Naive thymus-derived CD4-positive, alpha-beta T cell (primary cell): ENCODE results near the gene SF3B2. TPM values are rescaled to one million over a fixed set of nuclear protein-coding genes. Genes with fewer than 3 reads are reported as not detected.

ENCODE experiments used
- ATAC-seq: fragments of 150-1000 bp; cut with Tn5 transposase; 2 replicates; pipeline ENCODE4 v1.10.0; 2021; ENCODE audit warnings: mild to moderate bottlenecking, moderate library complexity
- CTCF ChIA-PET: fragments of 350-600 bp; sonication (Branson Sonifier 250); formaldehyde crosslinking; loops from one replicate; lab custom pipeline; 2021; ENCODE audit warnings: antibody characterized with exemption; lab: Charles Lee
- POLR2A ChIA-PET: fragments of 350-600 bp; sonication (Branson Sonifier 250); formaldehyde crosslinking; loops from one replicate; lab custom pipeline; 2021; ENCODE audit warnings: antibody characterized with exemption, inconsistent platforms; lab: Charles Lee
- DNase-seq, 9 donors: peaks; one replicate each; pipeline versions ENCODE4 v3.0.0 to v3.0.0-alpha.2; 2020 to 2022; ENCODE audit warnings: mixed read lengths in 1 of 9
- H3K27ac ChIP-seq: one replicate; pipeline ENCODE4 v1.7.0; 2013; ENCODE audit warnings: mild to moderate bottlenecking, low read depth, low read length, moderate library complexity
- H3K27me3 ChIP-seq, 2 donors: one replicate each; pipeline ENCODE4 v1.7.0; 2013; ENCODE audit warnings: low read length in 2 of 2, mild to moderate bottlenecking in 2 of 2, moderate library complexity in 2 of 2; ENCODE audit not compliant: control insufficient read depth in 2 of 2, insufficient read depth in 2 of 2
- H3K36me3 ChIP-seq, 3 experiments: 1 replicate in 2 of 3; 2 replicates in 1 of 3; pipeline ENCODE4 v1.7.0; 2013; ENCODE audit warnings: low read length in 3 of 3, mild to moderate bottlenecking in 3 of 3, moderate library complexity in 1 of 3; ENCODE audit not compliant: insufficient read depth in 3 of 3, control insufficient read depth in 2 of 3
- H3K4me1 ChIP-seq, 2 donors: one replicate each; pipeline ENCODE4 v1.7.0; 2013; ENCODE audit warnings: low read length in 2 of 2, mild to moderate bottlenecking in 2 of 2, moderate library complexity in 1 of 2; ENCODE audit not compliant: control insufficient read depth in 2 of 2, insufficient read depth in 2 of 2
- H3K4me3 ChIP-seq: 2 replicates; pipeline ENCODE4 v1.7.0; 2013; ENCODE audit warnings: mild to moderate bottlenecking, low read length
- H3K9me3 ChIP-seq, 3 experiments: 1 replicate in 2 of 3; 2 replicates in 1 of 3; pipeline ENCODE4 v1.7.0; 2013; ENCODE audit warnings: low read length in 3 of 3; ENCODE audit not compliant: control insufficient read depth in 2 of 3
- H3K27ac Mint-ChIP-seq, 9 donors: one replicate each; pipeline ENCODE4 v1.8.0; 2020 to 2022; ENCODE audit warnings: mixed read lengths in 9 of 9, mild to moderate bottlenecking in 8 of 9, moderate library complexity in 5 of 9, inconsistent platforms in 2 of 9
- H3K27me3 Mint-ChIP-seq, 5 donors: one replicate each; pipeline ENCODE4 v1.8.0; 2021 to 2022; ENCODE audit warnings: mixed read lengths in 5 of 5, mild to moderate bottlenecking in 1 of 5
- H3K36me3 Mint-ChIP-seq, 5 donors: one replicate each; pipeline ENCODE4 v1.8.0; 2020 to 2022; ENCODE audit warnings: mixed read lengths in 5 of 5, mild to moderate bottlenecking in 3 of 5, inconsistent platforms in 1 of 5
- H3K4me1 Mint-ChIP-seq, 7 donors: one replicate each; pipeline ENCODE4 v1.8.0; 2020 to 2022; ENCODE audit warnings: mixed read lengths in 7 of 7, mild to moderate bottlenecking in 3 of 7, inconsistent platforms in 1 of 7
- H3K4me3 Mint-ChIP-seq, 10 donors: one replicate each; pipeline ENCODE4 v1.8.0; 2020 to 2022; ENCODE audit warnings: mild to moderate bottlenecking in 10 of 10, mixed read lengths in 10 of 10, moderate library complexity in 6 of 10, inconsistent platforms in 2 of 10
- H3K9me3 Mint-ChIP-seq, 11 donors: one replicate each; pipeline ENCODE4 v1.8.0; 2020 to 2022; ENCODE audit warnings: mixed read lengths in 11 of 11, mild to moderate bottlenecking in 4 of 11, inconsistent platforms in 1 of 11, moderate library complexity in 1 of 11
- intact Hi-C, 2 donors: fragments of 100-400 bp; cut with micrococcal nuclease; formaldehyde crosslinking; loops; one replicate each; pipeline ENCODE4 v1.15.1; 2023
- polyA plus RNA-seq, 2 donors: library from polyadenylated mRNA; unstranded; fragments of 300-500 nt; fragmentation: Illumina TruSeq; gene quantifications; one replicate each; pipeline ENCODE4 v1.2.3, GENCODE V29; 2021
- total RNA-seq, 6 experiments: library from RNA in 5 of 6; stranded (reverse) in 5 of 6; gene quantifications; 1 replicate in 5 of 6; 2 replicates in 1 of 6; pipeline ENCODE4 v1.2.3 and lab custom pipeline; 2021 to 2026

The SF3B2 gene
- total and polyA plus RNA-seq, 7 experiments from 2014 or later: 81.8 to 248 (median 201) TPM

DNA sequence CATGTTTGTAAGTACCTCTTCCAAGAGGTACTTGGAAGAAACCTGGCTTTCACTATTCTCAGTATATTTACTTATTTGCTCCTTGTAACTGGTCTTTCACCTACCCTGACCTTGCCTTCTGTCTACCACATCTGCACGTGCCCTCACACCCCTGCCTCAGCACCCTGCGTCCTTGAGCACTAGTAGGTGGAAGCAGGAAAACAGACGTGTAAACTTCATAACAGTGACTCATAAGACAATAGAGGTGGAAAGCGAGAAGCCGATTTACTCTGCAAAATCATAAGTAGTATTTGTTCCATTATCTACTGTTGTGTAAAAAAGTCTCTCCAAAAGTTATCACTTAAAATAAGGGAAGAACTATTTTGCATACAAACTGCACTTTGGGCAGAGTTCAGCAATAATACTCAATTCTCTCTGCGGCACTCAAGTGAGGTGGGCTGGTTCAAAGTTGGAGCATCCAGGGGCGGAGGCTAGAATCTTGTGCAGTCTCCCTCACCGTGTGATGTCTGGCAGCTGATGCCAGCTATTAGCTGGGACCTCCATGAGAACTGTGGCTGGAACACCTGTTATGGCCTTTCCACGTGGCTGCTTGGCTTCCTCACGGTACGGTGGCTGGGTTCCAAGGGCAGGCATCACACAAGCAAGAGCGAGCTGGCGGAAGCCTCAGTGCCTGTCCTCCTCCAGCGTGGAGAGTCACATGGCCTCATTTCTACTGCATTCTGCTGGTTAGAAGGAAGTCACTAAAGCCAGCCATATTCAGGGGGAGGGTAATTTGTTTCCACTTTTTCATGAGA lies 48.3 kb downstream of the SF3B2 start:
- Histone ChIP-seq H3K4me3 (peak overlapping the region; percentile 55), H3K4me1 (peaks cover 27 to 68% of the 10 kb centered on the region in 2 donors), H3K27ac (peak overlapping the region; percentile 69), H3K9me3 (no peaks in the 10 kb centered on the region), H3K36me3 (no peaks in the 10 kb centered on the region), H3K27me3 (no peaks in the 10 kb centered on the region)
- peak overlapping the region; percentile 79 to 96 (median 86) for H3K4me3 Mint-ChIP-seq
- no peaks in the 10 kb centered on the region for H3K9me3 Mint-ChIP-seq
- peak overlapping the region; percentile 85 to 99 (median 94) for H3K27ac Mint-ChIP-seq
- intact Hi-C loops: loop anchor here (1.0 to 5.0 kb wide), 7 partner anchors 14 to 48 kb away; partner anchors contain the start of gene SF3B2 (in 1 of the 2)
- H3K4me1 Mint-ChIP-seq: peaks cover 50 to 88% (median 63%) of the 10 kb centered on the region in 7 donors
- DNase-seq (peak; percentile 29 to 83 (median 80)), ATAC-seq (peak; percentile 98)
- no peaks in the 10 kb centered on the region for H3K27me3 Mint-ChIP-seq
- POLR2A ChIA-PET: interaction anchor here (0.7 to 6.7 kb wide), 11 partner anchors 11 to 31 kb away, joined by 3 to 78 read pairs (median 7); partner anchors contain the start of gene PACS1
- peaks cover 0 to 25% (median 10%) of the 10 kb centered on the region in 5 donors for H3K36me3 Mint-ChIP-seq
- CTCF ChIA-PET: interaction anchor here (0.7 to 1.8 kb wide), 6 partner anchors 14 to 32 kb away, joined by 3 to 5 read pairs (median 3); no protein-coding TSS in a partner anchor

DNA sequence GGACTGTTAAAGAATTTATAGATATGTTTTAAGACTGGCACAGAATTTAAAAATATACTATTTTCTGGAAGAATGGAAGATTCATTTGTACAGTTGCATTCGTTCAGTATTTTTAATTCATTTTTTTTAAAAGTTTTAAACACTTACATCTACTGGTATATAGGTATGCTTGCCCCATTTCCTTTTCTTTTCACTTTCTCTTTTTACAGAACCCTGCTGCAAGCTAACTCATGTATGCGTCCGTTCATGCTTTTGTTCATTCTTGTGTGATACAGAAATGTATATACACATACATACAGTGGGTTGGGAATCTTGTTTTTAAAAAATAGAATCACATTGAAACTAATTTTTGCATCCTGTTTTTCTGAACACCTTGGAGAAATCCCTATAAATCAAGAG lies 48.9 kb downstream of the SF3B2 start:
- CTCF ChIA-PET: interaction anchor here (0.7 to 1.8 kb wide), 7 partner anchors 11 to 32 kb away, joined by 3 to 5 read pairs (median 3); no protein-coding TSS in a partner anchor
- ATAC-seq (peak; percentile 68), DNase-seq (no peak)
- Histone ChIP-seq H3K36me3 (no peaks in the 10 kb centered on the region), H3K4me1 (peaks cover 27 to 74% of the 10 kb centered on the region in 2 donors), H3K9me3 (no peaks in the 10 kb centered on the region), H3K27me3 (no peaks in the 10 kb centered on the region), H3K27ac (peak overlapping the region; percentile 69), H3K4me3 (peak overlapping the region; percentile 55)
- POLR2A ChIA-PET: interaction anchor here (1.0 to 6.7 kb wide), 10 partner anchors 11 to 31 kb away, joined by 3 to 78 read pairs (median 10); partner anchors contain the start of gene PACS1
- peaks cover 56 to 91% (median 69%) of the 10 kb centered on the region in 7 donors for H3K4me1 Mint-ChIP-seq
- intact Hi-C loops: loop anchor here (1.0 to 5.0 kb wide), 4 partner anchors 14 to 49 kb away; partner anchors contain the start of gene SF3B2 (in 1 of the 2)
- peak overlapping the region; percentile 85 to 99 (median 94) for H3K27ac Mint-ChIP-seq
- no peaks in the 10 kb centered on the region for H3K27me3 Mint-ChIP-seq
- peak overlapping the region; percentile 79 to 96 (median 86) for H3K4me3 Mint-ChIP-seq
- H3K9me3 Mint-ChIP-seq: no peaks in the 10 kb centered on the region
- H3K36me3 Mint-ChIP-seq: peaks cover 0 to 26% (median 10%) of the 10 kb centered on the region in 5 donors

DNA sequence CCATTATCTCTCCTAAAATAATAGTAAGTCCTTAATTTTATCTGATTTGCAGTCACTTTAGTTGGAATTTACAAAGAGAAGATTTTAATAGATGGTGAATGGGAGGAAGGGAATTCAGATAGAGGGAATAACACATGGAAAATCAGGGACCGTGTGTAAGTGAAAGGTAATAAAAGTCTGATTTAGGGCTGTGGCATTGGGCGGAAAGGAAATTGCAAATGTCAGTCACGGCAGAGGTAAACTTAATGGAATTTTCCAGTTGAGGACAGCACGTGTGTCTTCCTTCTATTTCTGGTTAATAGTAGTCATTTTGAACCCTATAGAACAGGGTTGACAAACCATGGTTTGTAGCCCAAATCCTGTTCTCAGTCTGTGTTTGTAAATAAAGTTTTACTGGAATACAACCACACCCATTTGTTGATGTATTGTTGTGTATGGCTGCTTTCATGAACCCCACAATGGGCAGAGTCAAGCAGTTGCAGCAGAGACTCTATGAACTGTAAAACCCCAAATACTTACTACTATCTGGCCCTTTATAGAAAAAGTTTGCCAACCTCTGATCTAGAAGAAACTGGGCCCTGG lies 52.0 kb downstream of the SF3B2 start:
- DNase-seq: no peak
- Mint-ChIP-seq H3K4me3 (peak overlapping the region; percentile 9 to 68 (median 36)), H3K27me3 (no peaks in the 10 kb centered on the region), H3K4me1 (peaks cover 71 to 91% (median 77%) of the 10 kb centered on the region in 7 donors), H3K36me3 (peaks cover 0 to 42% (median 18%) of the 10 kb centered on the region in 5 donors), H3K27ac (peak overlapping the region; percentile 36 to 91 (median 87)), H3K9me3 (peaks cover 0 to 5% (median 0%) of the 10 kb centered on the region in 11 donors)
- no peaks in the 10 kb centered on the region for H3K9me3 ChIP-seq
- no peak for ATAC-seq
- no peak overlapping the region for H3K4me3 ChIP-seq
- POLR2A ChIA-PET: interaction anchor here (0.7 to 6.7 kb wide), 5 partner anchors 11 to 34 kb away, joined by 3 to 78 read pairs (median 34); partner anchors contain the start of gene PACS1
- peak overlapping the region; percentile 69 for H3K27ac ChIP-seq
- CTCF ChIA-PET: interaction anchor here (0.8 to 1.3 kb wide), 2 partner anchors 23 to 52 kb away, joined by 4 to 6 read pairs; partner anchors contain the start of gene SF3B2
- H3K4me1 ChIP-seq: peaks cover 53 to 87% of the 10 kb centered on the region in 2 donors
- H3K36me3 ChIP-seq: peaks cover 0 to 12% (median 0%) of the 10 kb centered on the region in 3 experiments
- intact Hi-C loops: loop anchor here (1.0 to 5.0 kb wide), 2 partner anchors 9 to 37 kb away; no protein-coding TSS in a partner anchor
- no peaks in the 10 kb centered on the region for H3K27me3 ChIP-seq

DNA sequence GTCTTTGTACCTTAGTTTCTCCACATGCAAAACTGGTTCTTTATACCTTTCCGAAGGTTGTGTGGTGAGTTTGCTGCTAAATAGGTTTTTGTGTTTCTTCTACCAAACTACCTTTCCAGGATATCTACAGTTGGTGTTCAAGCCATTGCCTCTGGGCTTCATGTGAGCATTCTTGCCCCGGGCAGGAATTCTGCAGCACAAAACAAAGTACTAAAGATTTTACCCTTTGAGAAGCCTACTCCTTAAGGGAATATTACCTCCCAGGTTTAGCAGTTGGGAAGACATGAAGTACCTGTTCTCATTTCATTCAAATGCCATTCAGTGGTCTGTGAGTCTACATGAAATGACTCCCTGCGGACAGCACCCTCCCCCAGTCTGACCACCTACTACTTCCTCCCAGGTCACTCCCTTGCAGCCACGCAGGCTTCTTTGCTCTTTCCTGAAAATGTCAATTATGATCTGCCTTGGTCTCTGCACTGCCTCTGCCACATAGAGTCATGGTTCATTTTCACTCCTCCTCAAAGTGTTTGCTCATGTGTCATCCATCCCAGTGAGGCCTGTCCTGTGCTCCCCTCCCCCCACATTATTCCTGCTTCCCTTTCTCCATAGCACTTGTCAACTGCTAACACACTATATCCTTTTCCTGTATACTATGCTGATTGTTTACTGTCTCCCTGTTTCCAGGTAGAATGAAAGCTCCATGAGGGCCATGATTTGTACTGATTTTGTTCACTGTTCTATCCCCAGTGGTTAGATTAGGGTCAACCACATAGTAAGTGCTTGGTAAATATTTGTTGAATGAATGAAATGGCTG lies 54.8 kb downstream of the SF3B2 start:
- ATAC-seq: no peak
- H3K27ac ChIP-seq: peak overlapping the region; percentile 8
- POLR2A ChIA-PET: interaction anchor here (1.5 to 6.7 kb wide), 3 partner anchors 14 to 25 kb away, joined by 4 to 78 read pairs (median 4); no protein-coding TSS in a partner anchor

DNA sequence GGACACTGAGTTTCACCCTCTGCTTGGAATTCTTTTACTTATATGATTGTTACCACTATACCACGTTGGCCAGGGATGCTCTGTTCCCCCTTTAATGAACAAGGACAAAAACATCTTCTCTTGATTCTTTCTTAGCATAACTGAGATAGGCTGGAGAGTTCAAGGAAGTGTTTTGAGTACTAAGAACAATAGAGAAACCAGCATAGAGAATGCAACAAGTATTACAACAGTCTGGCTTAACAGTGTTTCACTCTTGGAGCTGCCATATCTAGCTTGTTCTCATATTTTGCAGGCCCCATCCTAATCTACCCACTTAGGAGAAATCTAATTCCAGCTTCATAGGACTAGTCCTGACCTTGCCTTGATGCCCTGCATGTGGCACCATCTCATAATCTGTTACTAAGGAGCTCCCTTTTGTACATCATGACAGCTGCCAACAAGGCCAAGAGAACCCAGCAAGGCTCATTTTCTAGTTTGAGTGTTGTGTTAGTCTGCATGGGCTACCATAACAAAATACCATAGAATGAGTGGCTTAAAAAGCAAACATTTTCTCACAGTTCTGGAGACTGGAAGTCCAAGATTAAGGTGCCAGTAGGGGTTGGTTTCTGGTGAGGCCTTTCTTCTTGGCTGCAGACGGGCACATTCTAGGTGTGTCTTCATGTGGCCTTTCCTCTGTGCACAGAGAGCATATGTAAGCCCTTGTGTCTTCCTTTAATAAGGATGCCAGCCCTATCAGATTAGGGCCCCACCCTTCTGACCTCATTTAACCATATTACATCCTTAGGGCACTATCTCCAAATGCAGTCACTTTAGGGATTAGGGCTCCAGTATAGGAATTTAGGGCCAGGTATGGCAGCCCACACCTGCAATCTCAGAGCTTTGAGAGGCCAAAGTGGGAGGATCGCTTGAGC lies 55.7 kb downstream of the SF3B2 start:
- ATAC-seq (no peak), DNase-seq (no peak)
- peaks cover 0 to 38% (median 19%) of the 10 kb centered on the region in 5 donors for H3K36me3 Mint-ChIP-seq
- peaks cover 0 to 5% (median 0%) of the 10 kb centered on the region in 11 donors for H3K9me3 Mint-ChIP-seq
- intact Hi-C loops: no loop called here
- peak overlapping the region; percentile 15 for H3K27ac ChIP-seq
- no peaks in the 10 kb centered on the region for H3K9me3 ChIP-seq
- no peak overlapping the region for H3K4me3 ChIP-seq
- H3K36me3 ChIP-seq: peaks cover 0 to 12% (median 0%) of the 10 kb centered on the region in 3 experiments
- ChIA-PET CTCF (interaction anchor here (1.3 kb wide), 1 partner anchor 8 kb away, joined by 5 read pairs; no protein-coding TSS in a partner anchor), POLR2A (interaction anchor here (0.6 to 1.9 kb wide), 5 partner anchors 11 to 40 kb away, joined by 3 to 6 read pairs (median 4); no protein-coding TSS in a partner anchor)
- peak overlapping the region; percentile 30 to 72 (median 62) for H3K4me3 Mint-ChIP-seq
- H3K4me1 Mint-ChIP-seq: peaks cover 73 to 94% (median 88%) of the 10 kb centered on the region in 7 donors
- H3K4me1 ChIP-seq: peaks cover 55 to 87% of the 10 kb centered on the region in 2 donors
- H3K27me3 ChIP-seq: no peaks in the 10 kb centered on the region
- H3K27ac Mint-ChIP-seq: peak overlapping the region; percentile 58 to 87 (median 78)
- no peaks in the 10 kb centered on the region for H3K27me3 Mint-ChIP-seq

More for the DNA sequence above, 54.8 kb downstream of the SF3B2 start:
- Mint-ChIP-seq H3K36me3 (peaks cover 0 to 37% (median 19%) of the 10 kb centered on the region in 5 donors), H3K27ac (peak overlapping the region; percentile 54 to 86 (median 65)), H3K4me3 (peak overlapping the region; percentile 30 to 72 (median 62)), H3K4me1 (peaks cover 66 to 94% (median 82%) of the 10 kb centered on the region in 7 donors), H3K9me3 (peaks cover 0 to 5% (median 0%) of the 10 kb centered on the region in 11 donors), H3K27me3 (no peaks in the 10 kb centered on the region)
- no peaks in the 10 kb centered on the region for H3K27me3 ChIP-seq
- H3K4me1 ChIP-seq: peaks cover 48 to 85% of the 10 kb centered on the region in 2 donors
- peak in 1 of 9 donors; percentile 50 for DNase-seq
- no peaks in the 10 kb centered on the region for H3K9me3 ChIP-seq
- intact Hi-C loops: no loop called here
- no peak overlapping the region for H3K4me3 ChIP-seq
- H3K36me3 ChIP-seq: peaks cover 0 to 12% (median 0%) of the 10 kb centered on the region in 3 experiments
- CTCF ChIA-PET: interaction anchor here (1.3 kb wide), 1 partner anchor 9 kb away, joined by 5 read pairs; no protein-coding TSS in a partner anchor
